ENCODE data around the gene CORO6. TPM values are rescaled to one million over a fixed set of nuclear protein-coding genes. Genes with fewer than 3 reads are reported as not detected.
A peak's percentile ranks its signal among the peaks of the same experiment; 100 is the strongest.

CORO6 gene
- total and polyA plus RNA-seq, 2 of the 4 experiments (the other 2 are of a cell fraction) = 3.4 to 7.6 TPM

GRCh38 chr17:29569245-29569950 lies 53.3 kb downstream of the CORO6 start:
- POLR2A ChIA-PET (ENCODE audit: unreplicated experiment) = no interaction called here
- 88% methylated on average over 1 of the region's 14 CpGs; no CpG with 5 or more reads in 1 of the 2 experiments for WGBS, 2 experiments (ENCODE audit: extremely low coverage in 2 of 2, insufficient read length in 1 of 2)
- peak overlapping the region; percentile 97 for H2AK9ac ChIP-seq (replicated peaks; ENCODE audit: low read depth, low read length, poor library complexity)
- H3K9ac ChIP-seq (ENCODE audit: low read depth, low read length) = peak overlapping the region; percentile 87
- intact Hi-C loops (cut with micrococcal nuclease) (loop anchor here (10.0 kb wide), 1 partner anchor 425 kb away; no protein-coding TSS in a partner anchor), dilution Hi-C loops (cut with HindIII; ENCODE audit: low sequenced_read_pairs, unreplicated experiment) (no loop called here), in situ Hi-C loops (cut with MboI; ENCODE audit: low sequenced_read_pairs) (no loop called here)
- DNase-seq (peak; percentile 35), ATAC-seq (ENCODE audit: low read depth) (no peak)
- peak overlapping the region; percentile 88 for H3K27ac ChIP-seq (ENCODE audit: insufficient read depth, low read length)
- H4K5ac ChIP-seq (ENCODE audit: low read depth, low read length) = peak overlapping the region; percentile 44; the same call in 1 of the 2 replicates
- H3K4ac ChIP-seq (ENCODE audit: low read depth, low read length) = peak overlapping the region; percentile 65
- H3K18ac ChIP-seq (ENCODE audit: low read depth, low read length) = no peak overlapping the region
- no peak overlapping the region for H2BK15ac ChIP-seq (ENCODE audit: low read depth, low read length)
- no peak for TF ChIP-seq CTCF (conservative IDR thresholded peaks at IDR 0.05; ENCODE audit: low read depth, low read length)
- peaks cover 11% of the 10 kb centered on the region for H3K4me1 ChIP-seq (ENCODE audit: control insufficient read depth, insufficient read depth, low read length)
- H3K27me3 ChIP-seq (ENCODE audit: control insufficient read depth, insufficient read depth, low read length) = no peaks in the 10 kb centered on the region
- H3K4me3 ChIP-seq (ENCODE audit: insufficient read depth, low read depth, low read length) = peak overlapping the region; percentile 97
- CTCF ChIA-PET = interaction anchor here (0.6 to 1.4 kb wide), 3 partner anchors 14 to 818 kb away, joined by 4 read pairs; no protein-coding TSS in a partner anchor
- no TSS peak for BruUV-seq (replicated peaks)
- H3K23ac ChIP-seq (ENCODE audit: low read depth, low read length) = peak overlapping the region; percentile 70; the same call in 1 of the 2 replicates
- peak overlapping the region; percentile 94 for H2AFZ ChIP-seq (replicated peaks; ENCODE audit: low read length, poor library complexity)
- no peaks in the 10 kb centered on the region for H4K20me1 ChIP-seq (ENCODE audit: insufficient read depth, low read length)
- peak overlapping the region; percentile 80 to 89; a peak in 3 of 4 replicates for H4K8ac ChIP-seq (ENCODE audit: low read depth in 2 of 2, low read length in 2 of 2)
- no peak overlapping the region for H3K56ac ChIP-seq (ENCODE audit: extremely low read depth, insufficient read depth, low read length)
- peak overlapping the region; percentile 78 for H2BK5ac ChIP-seq (ENCODE audit: low read depth, low read length, poor library complexity, severe bottlenecking)
- peak overlapping the region; percentile 84 for H4K91ac ChIP-seq (ENCODE audit: insufficient read depth, low read depth, low read length)
- peak overlapping the region; percentile 28; the same call in 1 of the 2 replicates for H2BK120ac ChIP-seq (ENCODE audit: low read depth, low read length)
- H3K36me3 ChIP-seq (ENCODE audit: control insufficient read depth, insufficient read depth, low read length) = peaks cover 16% of the 10 kb centered on the region
- H3K9me3 ChIP-seq (ENCODE audit: control insufficient read depth, insufficient read depth, low read length) = no peaks in the 10 kb centered on the region
- H2AK5ac ChIP-seq (ENCODE audit: low read depth, low read length) = peak overlapping the region; percentile 60
- H3K79me1 ChIP-seq (ENCODE audit: low read depth in 1 of 2, low read length in 2 of 2) = peaks cover 5 to 44% of the 10 kb centered on the region in 2 experiments
- H3K14ac ChIP-seq (replicated peaks; ENCODE audit: low read depth, low read length) = peak overlapping the region; percentile 92
- no peak overlapping the region for H2BK20ac ChIP-seq (ENCODE audit: low read depth, low read length)
- peak overlapping the region; percentile 93 for H3K4me2 ChIP-seq (ENCODE audit: low read depth, low read length)
- no peaks in the 10 kb centered on the region; the same call in 1 of the 2 replicates for H3K9me1 ChIP-seq (ENCODE audit: insufficient read depth, low read length)
